ENCODE measurements around the gene ASCL2.

The ASCL2 gene

GRCh38 chr11:2267851-2268728, 2.3 kb downstream of the ASCL2 start:
- TF ChIP-seq ARNT (IDR thresholded peaks at IDR 0.05) (no peak), LEF1 (IDR thresholded peaks at IDR 0.05; ENCODE audit: borderline replicate concordance) (no peak), ZNF384 (IDR thresholded peaks at IDR 0.05) (no peak), HDGF (IDR thresholded peaks at IDR 0.05; ENCODE audit: borderline replicate concordance) (no peak), FOXM1 (IDR thresholded peaks at IDR 0.05; ENCODE audit: borderline replicate concordance) (no peak), BHLHE40 (IDR thresholded peaks at IDR 0.05; ENCODE audit: borderline replicate concordance) (no peak), L3MBTL2 (conservative IDR thresholded peaks at IDR 0.05) (no peak), FOXA1 (IDR thresholded peaks at IDR 0.05) (no peak)
- peak; percentile 6 for DNase-seq (ENCODE audit: extremely low spot score)
- ChIA-PET CTCF (no interaction called here), POLR2A (interaction anchor here (0.6 kb wide), 1 partner anchor 17 kb away, joined by 3 read pairs; no protein-coding TSS in a partner anchor)

GRCh38 chr11:2267306-2267850, 3.0 kb downstream of the ASCL2 start:
- no peak for TF ChIP-seq PKNOX1 (IDR thresholded peaks at IDR 0.05)
- TF ChIP-seq ELF4 (IDR thresholded peaks at IDR 0.05), result no peak
- TF ChIP-seq SP1 (IDR thresholded peaks at IDR 0.05), result no peak
- TF ChIP-seq FOXA1 (IDR thresholded peaks at IDR 0.05), result no peak
- no peak for TF ChIP-seq FOXK2 (IDR thresholded peaks at IDR 0.05)
- TF ChIP-seq BHLHE40 (IDR thresholded peaks at IDR 0.05; ENCODE audit: borderline replicate concordance), result no peak
- no peak for TF ChIP-seq CTBP1 (IDR thresholded peaks at IDR 0.05; ENCODE audit: borderline replicate concordance)
- no peak for TF ChIP-seq ZNF384 (IDR thresholded peaks at IDR 0.05)
- TF ChIP-seq ARNT (IDR thresholded peaks at IDR 0.05), result no peak
- TF ChIP-seq SUZ12 (IDR thresholded peaks at IDR 0.05), result no peak
- TF ChIP-seq LEF1 (IDR thresholded peaks at IDR 0.05; ENCODE audit: borderline replicate concordance), result no peak
- TF ChIP-seq TARDBP (IDR thresholded peaks at IDR 0.05), result no peak
- TF ChIP-seq FOXM1 (IDR thresholded peaks at IDR 0.05; ENCODE audit: borderline replicate concordance), result no peak
- TF ChIP-seq HDGF (IDR thresholded peaks at IDR 0.05; ENCODE audit: borderline replicate concordance), result no peak
- no peak for TF ChIP-seq L3MBTL2 (conservative IDR thresholded peaks at IDR 0.05)
- POLR2A ChIA-PET, result no interaction called here
- CTCF ChIA-PET, result no interaction called here
- peak; percentile 3 for DNase-seq (ENCODE audit: extremely low spot score)

GRCh38 chr11:2266586-2267305, 3.6 kb downstream of the ASCL2 start:
- CTCF ChIA-PET, result no interaction called here

GRCh38 chr11:2265854-2266585, 4.4 kb downstream of the ASCL2 start:
- no peak for TF ChIP-seq ELF4 (IDR thresholded peaks at IDR 0.05)
- TF ChIP-seq CTBP1 (IDR thresholded peaks at IDR 0.05; ENCODE audit: borderline replicate concordance), result no peak
- TF ChIP-seq TARDBP (IDR thresholded peaks at IDR 0.05), result no peak
- TF ChIP-seq FOXM1 (IDR thresholded peaks at IDR 0.05; ENCODE audit: borderline replicate concordance), result no peak
- TF ChIP-seq FOXA1 (IDR thresholded peaks at IDR 0.05), result no peak
- no peak for TF ChIP-seq ARNT (IDR thresholded peaks at IDR 0.05)
- no peak for TF ChIP-seq FOXK2 (IDR thresholded peaks at IDR 0.05)
- no peak for TF ChIP-seq SUZ12 (IDR thresholded peaks at IDR 0.05)
- TF ChIP-seq PKNOX1 (IDR thresholded peaks at IDR 0.05), result no peak
- TF ChIP-seq SP1 (IDR thresholded peaks at IDR 0.05), result no peak
- TF ChIP-seq BHLHE40 (IDR thresholded peaks at IDR 0.05; ENCODE audit: borderline replicate concordance), result no peak
- TF ChIP-seq LEF1 (IDR thresholded peaks at IDR 0.05; ENCODE audit: borderline replicate concordance), result no peak
- no peak for TF ChIP-seq NFRKB (IDR thresholded peaks at IDR 0.05)
- TF ChIP-seq HDGF (IDR thresholded peaks at IDR 0.05; ENCODE audit: borderline replicate concordance), result no peak
- no peak for TF ChIP-seq L3MBTL2 (conservative IDR thresholded peaks at IDR 0.05)
- no peak for TF ChIP-seq ZNF384 (IDR thresholded peaks at IDR 0.05)
- ChIA-PET POLR2A (no interaction called here), CTCF (no interaction called here)
- DNase-seq (ENCODE audit: extremely low spot score), result peak; percentile 3

More at GRCh38 chr11:2266586-2267305, 3.6 kb downstream of the ASCL2 start:
- POLR2A ChIA-PET, result no interaction called here
- TF ChIP-seq SP1 (IDR thresholded peaks at IDR 0.05) (no peak), L3MBTL2 (conservative IDR thresholded peaks at IDR 0.05) (no peak), FOXK2 (IDR thresholded peaks at IDR 0.05) (no peak), ZNF384 (IDR thresholded peaks at IDR 0.05) (no peak), FOXA1 (IDR thresholded peaks at IDR 0.05) (no peak), ELF4 (IDR thresholded peaks at IDR 0.05) (no peak), CTBP1 (IDR thresholded peaks at IDR 0.05; ENCODE audit: borderline replicate concordance) (no peak), PKNOX1 (IDR thresholded peaks at IDR 0.05) (no peak), FOXM1 (IDR thresholded peaks at IDR 0.05; ENCODE audit: borderline replicate concordance) (no peak), NFRKB (IDR thresholded peaks at IDR 0.05) (no peak), SUZ12 (IDR thresholded peaks at IDR 0.05) (no peak), LEF1 (IDR thresholded peaks at IDR 0.05; ENCODE audit: borderline replicate concordance) (no peak), HDGF (IDR thresholded peaks at IDR 0.05; ENCODE audit: borderline replicate concordance) (no peak)
- DNase-seq (ENCODE audit: extremely low spot score), result peak; percentile 3

GRCh38 chr11:2265396-2265795, 5.0 kb downstream of the ASCL2 start:
- CTCF ChIA-PET, result no interaction called here
- peak; percentile 1 for DNase-seq (ENCODE audit: extremely low spot score)
- POLR2A ChIA-PET, result no interaction called here
- TF ChIP-seq LEF1 (IDR thresholded peaks at IDR 0.05; ENCODE audit: borderline replicate concordance) (no peak), BHLHE40 (IDR thresholded peaks at IDR 0.05; ENCODE audit: borderline replicate concordance) (no peak), FOXA1 (IDR thresholded peaks at IDR 0.05) (no peak), CTBP1 (IDR thresholded peaks at IDR 0.05; ENCODE audit: borderline replicate concordance) (no peak), ARNT (IDR thresholded peaks at IDR 0.05) (no peak), TARDBP (IDR thresholded peaks at IDR 0.05) (no peak), FOXK2 (IDR thresholded peaks at IDR 0.05) (no peak)
